CD4-positive, alpha-beta T cell treated with Interleukin-12 subunit alpha and Interleukin-12 subunit beta, for 1 hour (primary cell): Measurements from ENCODE around the gene ATP6V0E2.

Source experiments
- DNase-seq: peaks from one replicate; pipeline ENCODE4 v3.0.0-alpha.2; 2020

ATP6V0E2 gene

GRCh38 chr7:149864751-149865150, 9.0 kb upstream of the ATP6V0E2 start:
- no peak for DNase-seq

- DNase-seq = peak; percentile 63
These were observed 8.3 kb upstream of the ATP6V0E2 start for GRCh38 chr7:149865437-149865836.

GRCh38 chr7:149866139-149866778, 7.5 kb upstream of the ATP6V0E2 start:
- no peak for DNase-seq

GRCh38 chr7:149866779-149867447, 6.9 kb upstream of the ATP6V0E2 start:
- DNase-seq = peak; percentile 21

GRCh38 chr7:149867762-149868622, 5.8 kb upstream of the ATP6V0E2 start:
- DNase-seq = no peak

GRCh38 chr7:149868623-149869290, 5.0 kb upstream of the ATP6V0E2 start:
- no peak for DNase-seq

GRCh38 chr7:149869291-149869650, 4.5 kb upstream of the ATP6V0E2 start:
- DNase-seq = no peak

GRCh38 chr7:149869867-149870266, 3.9 kb upstream of the ATP6V0E2 start:
- DNase-seq = peak; percentile 73

GRCh38 chr7:149870274-149870673, 3.5 kb upstream of the ATP6V0E2 start:
- DNase-seq = no peak

GRCh38 chr7:149870701-149871483, 2.9 kb upstream of the ATP6V0E2 start:
- DNase-seq = peak; percentile 33

- DNase-seq = no peak
These were observed 2.2 kb upstream of the ATP6V0E2 start for GRCh38 chr7:149871576-149871975.

GRCh38 chr7:149872419-149873073, 1.2 kb upstream of the ATP6V0E2 start:
- DNase-seq = peak; percentile 24

- DNase-seq = no peak
These were observed 338 bp downstream of the ATP6V0E2 start for GRCh38 chr7:149873970-149874643.

- DNase-seq = no peak
These were observed 867 bp downstream of the ATP6V0E2 start for GRCh38 chr7:149874644-149875028.

- no peak for DNase-seq
These were observed 1.6 kb downstream of the ATP6V0E2 start for GRCh38 chr7:149875396-149875795.

GRCh38 chr7:149877890-149878522, 4.2 kb downstream of the ATP6V0E2 start:
- DNase-seq = no peak

- DNase-seq = no peak
These were observed 4.8 kb downstream of the ATP6V0E2 start for GRCh38 chr7:149878523-149878921.

GRCh38 chr7:149879271-149879743, 5.5 kb downstream of the ATP6V0E2 start:
- no peak for DNase-seq

GRCh38 chr7:149879766-149880637, 6.2 kb downstream of the ATP6V0E2 start:
- DNase-seq = no peak
